ENCODE measurements around the gene EEF1A2.

The EEF1A2 gene

GRCh38 chr20:63536997-63537524 lies 38.2 kb upstream of the EEF1A2 start, which contains the start of gene PTK6:
TSS of gene PTK6 (minus strand) at chr20:63537376. CDS start at chr20:63537314, 62 bp downstream.
- Histone ChIP-seq H3K4me1 (ENCODE audit: low read length) (peaks cover 7% of the 10 kb centered on the region; the same call in 1 of the 2 replicates), H3K27me3 (replicated peaks; ENCODE audit: insufficient read depth, low read length) (peaks cover 47% of the 10 kb centered on the region), H3K36me3 (replicated peaks; ENCODE audit: insufficient read depth, low read length) (no peaks in the 10 kb centered on the region), H3K9me2 (replicated peaks; ENCODE audit: insufficient read depth, low read length) (no peaks in the 10 kb centered on the region), H3K4me2 (ENCODE audit: low read depth, low read length) (peak within 1 kb of the TSS; percentile 98), H3K27ac (ENCODE audit: low read length) (peak within 1 kb of the TSS; percentile 61; the same call in 1 of the 2 replicates), H3K9me3 (replicated peaks; ENCODE audit: insufficient read depth, low read length) (no peaks in the 10 kb centered on the region), H4K20me1 (ENCODE audit: insufficient read depth, low read length) (no peaks in the 10 kb centered on the region), H3F3A (ENCODE audit: insufficient read depth, low read length) (0 out of 2 replicates have a peak, but pooled peaks cover 4% of the 10 kb centered on the region), H3K9ac (ENCODE audit: low read length) (peak within 1 kb of the TSS; percentile 69; the same call in 1 of the 2 replicates), H3K79me2 (ENCODE audit: low read length) (no peaks in the 10 kb centered on the region), H2AFZ (ENCODE audit: low read length) (peak within 1 kb of the TSS; percentile 98), H3K4me3 (ENCODE audit: low read length) (peak within 1 kb of the TSS; percentile 65)
- DNase-seq, result no peak
- TF ChIP-seq CTCF (IDR thresholded peaks at IDR 0.05; ENCODE audit: low read length) (no peak), EZH2phosphoT487 (IDR thresholded peaks at IDR 0.05; ENCODE audit: low read length) (no peak), EZH2 (optimal IDR thresholded peaks at IDR 0.05; ENCODE audit: low read depth, low read length) (no peak)

GRCh38 chr20:63536241-63536977 lies 37.5 kb upstream of the EEF1A2 start:
- H3K9me2 ChIP-seq (replicated peaks; ENCODE audit: insufficient read depth, low read length), result no peaks in the 10 kb centered on the region
- peaks cover 45% of the 10 kb centered on the region for H3K27me3 ChIP-seq (replicated peaks; ENCODE audit: insufficient read depth, low read length)
- no peak overlapping the region for H3K9ac ChIP-seq (ENCODE audit: low read length)
- no peaks in the 10 kb centered on the region for H3K9me3 ChIP-seq (replicated peaks; ENCODE audit: insufficient read depth, low read length)
- H2AFZ ChIP-seq (ENCODE audit: low read length), result no peak overlapping the region
- DNase-seq, result no peak
- H3K4me1 ChIP-seq (ENCODE audit: low read length), result peaks cover 7% of the 10 kb centered on the region; the same call in 1 of the 2 replicates
- no peak overlapping the region for H3K27ac ChIP-seq (ENCODE audit: low read length)
- 0 out of 2 replicates have a peak, but pooled peaks cover 4% of the 10 kb centered on the region for H3F3A ChIP-seq (ENCODE audit: insufficient read depth, low read length)
- TF ChIP-seq EZH2 (optimal IDR thresholded peaks at IDR 0.05; ENCODE audit: low read depth, low read length) (no peak), CTCF (IDR thresholded peaks at IDR 0.05; ENCODE audit: low read length) (no peak), EZH2phosphoT487 (IDR thresholded peaks at IDR 0.05; ENCODE audit: low read length) (no peak)
- no peak overlapping the region for H3K4me2 ChIP-seq (ENCODE audit: low read depth, low read length)
- H3K4me3 ChIP-seq (ENCODE audit: low read length), result no peak overlapping the region
- no peaks in the 10 kb centered on the region for H3K36me3 ChIP-seq (replicated peaks; ENCODE audit: insufficient read depth, low read length)
- no peaks in the 10 kb centered on the region for H4K20me1 ChIP-seq (ENCODE audit: insufficient read depth, low read length)
- H3K79me2 ChIP-seq (ENCODE audit: low read length), result no peaks in the 10 kb centered on the region

GRCh38 chr20:63534831-63535651 lies 36.2 kb upstream of the EEF1A2 start:
- Histone ChIP-seq H3K9ac (ENCODE audit: low read length) (no peak overlapping the region), H3K79me2 (ENCODE audit: low read length) (no peaks in the 10 kb centered on the region), H3K4me2 (ENCODE audit: low read depth, low read length) (no peak overlapping the region), H3K4me3 (ENCODE audit: low read length) (no peak overlapping the region), H2AFZ (ENCODE audit: low read length) (no peak overlapping the region), H3F3A (ENCODE audit: insufficient read depth, low read length) (0 out of 2 replicates have a peak, but pooled peaks cover 4% of the 10 kb centered on the region), H3K27ac (ENCODE audit: low read length) (no peak overlapping the region), H3K9me2 (replicated peaks; ENCODE audit: insufficient read depth, low read length) (no peaks in the 10 kb centered on the region), H3K9me3 (replicated peaks; ENCODE audit: insufficient read depth, low read length) (no peaks in the 10 kb centered on the region), H3K4me1 (ENCODE audit: low read length) (peaks cover 7% of the 10 kb centered on the region; the same call in 1 of the 2 replicates), H3K27me3 (replicated peaks; ENCODE audit: insufficient read depth, low read length) (peaks cover 41% of the 10 kb centered on the region), H4K20me1 (ENCODE audit: insufficient read depth, low read length) (no peaks in the 10 kb centered on the region), H3K36me3 (replicated peaks; ENCODE audit: insufficient read depth, low read length) (no peaks in the 10 kb centered on the region)
- TF ChIP-seq CTCF (IDR thresholded peaks at IDR 0.05; ENCODE audit: low read length) (no peak), EZH2 (optimal IDR thresholded peaks at IDR 0.05; ENCODE audit: low read depth, low read length) (no peak), EZH2phosphoT487 (IDR thresholded peaks at IDR 0.05; ENCODE audit: low read length) (no peak)
- DNase-seq, result no peak

Measured in MM.1S (cell line).